Measurements from ENCODE around the gene CCDC83. TPM values are rescaled to one million over a fixed set of nuclear protein-coding genes. Genes with fewer than 3 reads are reported as not detected.

The CCDC83 gene
- total and polyA plus RNA-seq, 9 of the 15 experiments (the other 6 are each of a cell fraction or from before 2014, with no cell fraction given), result not detected

DNA sequence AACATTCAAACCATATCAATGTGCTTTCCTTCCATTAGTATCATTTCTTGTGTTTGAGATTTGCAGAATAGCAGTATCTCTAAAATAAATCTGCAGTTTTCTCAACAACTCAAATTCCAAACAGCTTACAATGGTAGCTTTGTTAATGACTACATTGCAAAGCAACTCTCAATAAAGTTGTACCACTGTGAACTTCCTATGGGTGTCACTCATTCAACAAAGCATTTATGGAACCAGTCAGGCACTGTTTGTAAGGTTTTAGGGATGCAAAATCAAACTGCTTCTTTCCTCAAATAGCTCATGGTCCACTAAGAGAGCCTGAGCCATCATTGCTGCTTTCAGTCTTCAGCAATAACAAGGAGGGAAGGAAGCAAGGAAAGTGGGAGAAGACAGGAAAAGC is 91.0 kb downstream of the CCDC83 start (continued):
- TF ChIP-seq, protein P1, sequence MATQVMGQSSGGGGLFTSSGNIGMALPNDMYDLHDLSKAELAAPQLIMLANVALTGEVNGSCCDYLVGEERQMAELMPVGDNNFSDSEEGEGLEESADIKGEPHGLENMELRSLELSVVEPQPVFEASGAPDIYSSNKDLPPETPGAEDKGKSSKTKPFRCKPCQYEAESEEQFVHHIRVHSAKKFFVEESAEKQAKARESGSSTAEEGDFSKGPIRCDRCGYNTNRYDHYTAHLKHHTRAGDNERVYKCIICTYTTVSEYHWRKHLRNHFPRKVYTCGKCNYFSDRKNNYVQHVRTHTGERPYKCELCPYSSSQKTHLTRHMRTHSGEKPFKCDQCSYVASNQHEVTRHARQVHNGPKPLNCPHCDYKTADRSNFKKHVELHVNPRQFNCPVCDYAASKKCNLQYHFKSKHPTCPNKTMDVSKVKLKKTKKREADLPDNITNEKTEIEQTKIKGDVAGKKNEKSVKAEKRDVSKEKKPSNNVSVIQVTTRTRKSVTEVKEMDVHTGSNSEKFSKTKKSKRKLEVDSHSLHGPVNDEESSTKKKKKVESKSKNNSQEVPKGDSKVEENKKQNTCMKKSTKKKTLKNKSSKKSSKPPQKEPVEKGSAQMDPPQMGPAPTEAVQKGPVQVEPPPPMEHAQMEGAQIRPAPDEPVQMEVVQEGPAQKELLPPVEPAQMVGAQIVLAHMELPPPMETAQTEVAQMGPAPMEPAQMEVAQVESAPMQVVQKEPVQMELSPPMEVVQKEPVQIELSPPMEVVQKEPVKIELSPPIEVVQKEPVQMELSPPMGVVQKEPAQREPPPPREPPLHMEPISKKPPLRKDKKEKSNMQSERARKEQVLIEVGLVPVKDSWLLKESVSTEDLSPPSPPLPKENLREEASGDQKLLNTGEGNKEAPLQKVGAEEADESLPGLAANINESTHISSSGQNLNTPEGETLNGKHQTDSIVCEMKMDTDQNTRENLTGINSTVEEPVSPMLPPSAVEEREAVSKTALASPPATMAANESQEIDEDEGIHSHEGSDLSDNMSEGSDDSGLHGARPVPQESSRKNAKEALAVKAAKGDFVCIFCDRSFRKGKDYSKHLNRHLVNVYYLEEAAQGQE (IDR thresholded peaks at IDR 0.05; ENCODE audit: borderline replicate concordance), result 0 out of 2 replicates have a peak, but pooled peaks have one; percentile 8
- TF ChIP-seq, protein P1 (CRISPR knock-in tag; IDR thresholded peaks at IDR 0.05; ENCODE audit: low read depth), result no peak

All from K562 (cell line).